SH-SY5Y (cell line): Measurements from ENCODE around the gene RPS21.

Experiments
- GATA2 ChIP-seq: IDR thresholded peaks from 2 replicates; pipeline ENCODE4 v1.6.1; 2011; ENCODE audit warnings: mild to moderate bottlenecking, low read depth, low read length
- GATA3 ChIP-seq: IDR thresholded peaks from 2 replicates; pipeline ENCODE4 v1.6.1; 2011; ENCODE audit warnings: low read depth, mild to moderate bottlenecking, low read length, moderate library complexity

DNA sequence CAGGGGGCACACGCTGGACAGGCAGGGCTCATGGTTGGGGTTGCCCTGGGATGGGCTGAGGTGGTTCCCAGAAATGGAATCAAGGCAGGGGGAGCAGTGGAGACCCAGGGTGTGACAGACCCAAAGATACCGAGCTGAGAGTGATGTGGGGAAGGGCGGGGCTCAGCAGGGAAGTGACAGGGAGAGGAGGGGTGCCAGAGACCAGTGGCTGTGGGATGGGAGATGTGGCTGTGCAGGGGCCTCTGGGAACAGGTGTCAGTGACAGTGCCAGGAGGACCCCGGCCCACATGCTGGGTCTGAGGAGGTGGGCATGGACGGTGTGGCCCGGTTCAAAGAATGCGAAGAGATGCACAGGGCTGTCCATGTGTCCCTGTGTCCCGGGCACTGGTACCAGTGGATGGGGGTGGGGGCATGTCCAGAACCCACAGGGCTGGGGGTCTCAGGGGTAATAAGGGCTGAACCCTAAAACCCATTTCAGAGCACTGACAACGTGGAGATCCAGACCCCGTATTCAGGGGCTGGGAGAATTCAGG lies 19.1 kb downstream of the RPS21 start:
- TF ChIP-seq GATA3 (no peak), GATA2 (no peak)
